HG03565 (cell line): Measurements from ENCODE around the gene ZNF175.
"Not testable (repeated sequence)": the region's sequence is repeated elsewhere in the genome, so short reads cannot be mapped to it uniquely, and the experiment has no call there.

Experiments
- ATAC-seq: cut with Tn5 transposase; IDR thresholded peaks from one replicate; pipeline ENCODE4 v1.9.1; 2021; ENCODE audit warnings: mild to moderate bottlenecking, moderate library complexity; ENCODE audit not compliant: unreplicated experiment

ZNF175 gene

GRCh38 chr19:51626675-51627074 lies 55.6 kb downstream of the ZNF175 start:
- no peak for ATAC-seq

- ATAC-seq = no peak
Measured at GRCh38 chr19:51627491-51628138, 56.5 kb downstream of the ZNF175 start.

GRCh38 chr19:51628153-51628939 lies 57.3 kb downstream of the ZNF175 start:
- ATAC-seq = no peak

- not testable (repeated sequence) for ATAC-seq
Measured at GRCh38 chr19:51630315-51630714, 59.2 kb downstream of the ZNF175 start, which contains the start of gene SIGLEC5. TSS of gene SIGLEC5 (minus strand) at chr19:51630401. CDS start at chr19:51630335, 66 bp downstream.

- ATAC-seq = no peak
Measured at GRCh38 chr19:51632126-51632525, 61.0 kb downstream of the ZNF175 start.

- ATAC-seq = no peak
Measured at GRCh38 chr19:51637362-51637978, 66.4 kb downstream of the ZNF175 start.

GRCh38 chr19:51639916-51640315 lies 68.8 kb downstream of the ZNF175 start:
- ATAC-seq = no peak

GRCh38 chr19:51640386-51640785 lies 69.3 kb downstream of the ZNF175 start:
- ATAC-seq = no peak

- no peak for ATAC-seq
Measured at GRCh38 chr19:51641648-51642047, 70.6 kb downstream of the ZNF175 start.
